ENCODE results near the gene THOC1. TPM values are rescaled to one million over a fixed set of nuclear protein-coding genes. Genes with fewer than 3 reads are reported as not detected.

Gene THOC1
- total RNA-seq, 2 donors from 2014 or later = 29.0 to 35.8 TPM

- DNase-seq (ENCODE audit: low spot score) = no peak
- WGBS = 88% methylated on average over 5 of the region's 5 CpGs
- no peaks in the 10 kb centered on the region for H3K9me3 ChIP-seq
- peaks cover 0 to 14% of the 10 kb centered on the region in 2 donors for H3K36me3 ChIP-seq
- no peak overlapping the region for H3K4me3 ChIP-seq
- H3K27ac ChIP-seq = no peak overlapping the region
- intact Hi-C loops (cut with DNase I) = no loop called here
- no peaks in the 10 kb centered on the region for H3K4me1 ChIP-seq (replicated peaks)
- TF ChIP-seq, protein P1, sequence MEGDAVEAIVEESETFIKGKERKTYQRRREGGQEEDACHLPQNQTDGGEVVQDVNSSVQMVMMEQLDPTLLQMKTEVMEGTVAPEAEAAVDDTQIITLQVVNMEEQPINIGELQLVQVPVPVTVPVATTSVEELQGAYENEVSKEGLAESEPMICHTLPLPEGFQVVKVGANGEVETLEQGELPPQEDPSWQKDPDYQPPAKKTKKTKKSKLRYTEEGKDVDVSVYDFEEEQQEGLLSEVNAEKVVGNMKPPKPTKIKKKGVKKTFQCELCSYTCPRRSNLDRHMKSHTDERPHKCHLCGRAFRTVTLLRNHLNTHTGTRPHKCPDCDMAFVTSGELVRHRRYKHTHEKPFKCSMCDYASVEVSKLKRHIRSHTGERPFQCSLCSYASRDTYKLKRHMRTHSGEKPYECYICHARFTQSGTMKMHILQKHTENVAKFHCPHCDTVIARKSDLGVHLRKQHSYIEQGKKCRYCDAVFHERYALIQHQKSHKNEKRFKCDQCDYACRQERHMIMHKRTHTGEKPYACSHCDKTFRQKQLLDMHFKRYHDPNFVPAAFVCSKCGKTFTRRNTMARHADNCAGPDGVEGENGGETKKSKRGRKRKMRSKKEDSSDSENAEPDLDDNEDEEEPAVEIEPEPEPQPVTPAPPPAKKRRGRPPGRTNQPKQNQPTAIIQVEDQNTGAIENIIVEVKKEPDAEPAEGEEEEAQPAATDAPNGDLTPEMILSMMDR (IDR thresholded peaks at IDR 0.05) = no peak
- TF ChIP-seq POLR2A (IDR thresholded peaks at IDR 0.05) (no peak), POLR2AphosphoS5 (IDR thresholded peaks at IDR 0.05) (no peak)
- no peaks in the 10 kb centered on the region for H3K27me3 ChIP-seq (replicated peaks; ENCODE audit: insufficient read depth)
Measured at GRCh38 chr18:217532-218336, 50.1 kb downstream of the THOC1 start.

DNA sequence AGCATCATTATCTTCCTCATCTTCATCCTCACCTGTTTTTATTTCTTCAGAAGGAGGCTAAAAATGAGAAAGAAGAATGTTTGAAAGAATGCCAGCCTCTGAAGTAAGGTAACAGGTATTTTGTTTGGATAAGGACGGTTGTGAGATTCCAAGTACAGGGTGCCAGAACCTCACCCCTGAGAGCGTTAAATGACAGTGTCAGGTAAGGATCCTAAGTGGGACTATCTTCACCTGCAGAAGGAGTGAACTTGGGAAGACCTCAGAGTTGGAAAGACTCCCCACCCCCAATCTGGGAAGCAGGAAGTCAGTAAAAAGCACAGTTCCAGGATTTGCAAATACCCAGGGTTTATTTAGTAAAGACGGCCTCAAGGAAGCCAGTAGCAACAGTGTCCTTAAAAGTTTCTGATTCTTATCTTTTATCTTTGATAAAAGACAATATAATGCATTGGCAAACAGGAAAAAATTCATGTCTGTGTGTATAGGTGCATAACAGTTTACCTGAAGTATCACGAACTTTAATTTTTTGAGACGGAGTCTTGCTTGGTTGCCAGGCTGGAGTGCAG is 52.3 kb downstream of the THOC1 start:
- Histone ChIP-seq H3K27ac (no peak overlapping the region), H3K27me3 (replicated peaks; ENCODE audit: insufficient read depth) (no peaks in the 10 kb centered on the region), H3K9me3 (no peaks in the 10 kb centered on the region), H3K4me1 (replicated peaks) (no peaks in the 10 kb centered on the region), H3K4me3 (no peak overlapping the region), H3K36me3 (peaks cover 0 to 21% of the 10 kb centered on the region in 2 donors)
- 46% methylated on average over 5 of the region's 5 CpGs for WGBS
- DNase-seq (ENCODE audit: low spot score) = no peak
- TF ChIP-seq POLR2AphosphoS5 (IDR thresholded peaks at IDR 0.05) = peak; percentile 21
- TF ChIP-seq, protein P1 (IDR thresholded peaks at IDR 0.05) = no peak
- no peak for TF ChIP-seq POLR2A (IDR thresholded peaks at IDR 0.05)
- intact Hi-C loops (cut with DNase I) = no loop called here

- intact Hi-C loops (cut with DNase I) = no loop called here
- H3K4me3 ChIP-seq = no peak overlapping the region
- WGBS = 70% methylated on average over 3 of the region's 3 CpGs
- TF ChIP-seq POLR2A (IDR thresholded peaks at IDR 0.05) (no peak), POLR2AphosphoS5 (IDR thresholded peaks at IDR 0.05) (no peak)
- TF ChIP-seq, protein P1 (IDR thresholded peaks at IDR 0.05) = no peak
- no peaks in the 10 kb centered on the region for H3K9me3 ChIP-seq
- no peak overlapping the region for H3K27ac ChIP-seq
- DNase-seq (ENCODE audit: low spot score) = no peak
- peaks cover 0 to 21% of the 10 kb centered on the region in 2 donors for H3K36me3 ChIP-seq
- H3K27me3 ChIP-seq (replicated peaks; ENCODE audit: insufficient read depth) = no peaks in the 10 kb centered on the region
- H3K4me1 ChIP-seq (replicated peaks) = no peaks in the 10 kb centered on the region
Measured at GRCh38 chr18:213966-214365, 53.9 kb downstream of the THOC1 start.

DNA sequence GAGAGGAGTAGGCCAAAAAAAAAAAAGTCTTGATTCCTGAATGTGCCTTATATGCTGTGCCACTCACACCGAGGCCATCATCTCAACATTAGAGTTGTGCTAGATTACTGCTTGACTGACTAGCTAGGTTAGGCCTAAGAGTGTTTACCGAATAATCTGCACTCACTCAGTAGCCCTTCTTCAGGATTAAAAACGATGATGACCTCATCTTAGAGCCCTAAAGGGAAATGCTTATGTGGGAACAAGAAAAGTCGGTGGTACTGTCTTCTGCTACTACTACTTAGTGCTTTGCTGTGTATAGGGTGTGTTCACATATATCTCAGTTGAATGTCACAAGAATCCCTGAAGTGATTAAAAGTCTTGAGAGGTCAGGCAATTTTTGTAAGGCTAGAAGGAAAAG is 54.3 kb downstream of the THOC1 start:
- Histone ChIP-seq H3K9me3 (no peaks in the 10 kb centered on the region), H3K27me3 (replicated peaks; ENCODE audit: insufficient read depth) (no peaks in the 10 kb centered on the region), H3K36me3 (peaks cover 0 to 21% of the 10 kb centered on the region in 2 donors), H3K4me3 (no peak overlapping the region), H3K4me1 (replicated peaks) (no peaks in the 10 kb centered on the region), H3K27ac (no peak overlapping the region)
- no peak for DNase-seq (ENCODE audit: low spot score)
- intact Hi-C loops (cut with DNase I) = no loop called here
- TF ChIP-seq POLR2AphosphoS5 (IDR thresholded peaks at IDR 0.05) = no peak
- TF ChIP-seq, protein P1 (IDR thresholded peaks at IDR 0.05) = no peak
- TF ChIP-seq POLR2A (IDR thresholded peaks at IDR 0.05) = no peak
- 87% methylated on average over 4 of the region's 4 CpGs for WGBS

Data from prostate gland (tissue), 2 donors.